Sigmoid colon (tissue), 7 donors: ENCODE measurements around the gene TUBGCP3. TPM values are rescaled to one million over a fixed set of nuclear protein-coding genes. Genes with fewer than 3 reads are reported as not detected.

Source experiments
- DNase-seq: peaks from one replicate; pipeline ENCODE4 v3.0.0-alpha.2; 2019
- H3K27ac ChIP-seq, 4 donors: fragments of 200-600 bp; sonication (generic); one replicate each; pipeline ENCODE4 v1.5.1; 2016 to 2019; ENCODE audit warnings: mild to moderate bottlenecking in 1 of 4
- H3K27me3 ChIP-seq, 3 donors: fragments of 200-600 bp; sonication (generic); one replicate each; pipeline ENCODE4 v1.5.1; 2019; ENCODE audit warnings: mild to moderate bottlenecking in 1 of 3
- H3K36me3 ChIP-seq, 4 donors: fragments of 200-600 bp; sonication (generic); one replicate each; pipeline ENCODE4 v1.5.1; 2016 to 2019
- H3K4me1 ChIP-seq, 4 donors: fragments of 200-600 bp; sonication (generic); one replicate each; pipeline ENCODE4 v1.5.1; 2017 to 2019
- H3K4me3 ChIP-seq, 4 donors: fragments of 200-600 bp; sonication (generic); one replicate each; pipeline ENCODE4 v1.5.1; 2017 to 2019; ENCODE audit warnings: mild to moderate bottlenecking in 2 of 4, moderate library complexity in 1 of 4
- H3K9me3 ChIP-seq, 4 donors: fragments of 200-600 bp in 3 of 4; sonication (generic) in 3 of 4; one replicate each; pipeline versions ENCODE4 v1.5.1 to v1.6.1; 2013 to 2019
- CTCF ChIP-seq, 4 experiments: fragments of 450-650 bp in 3 of 4; fragments of 200-600 bp in 1 of 4; IDR thresholded peaks; one replicate each; pipeline ENCODE4 v1.5.1; 2016 to 2019; ENCODE audit warnings: antibody characterized with exemption in 4 of 4, mild to moderate bottlenecking in 3 of 4, moderate library complexity in 2 of 4
- EP300 ChIP-seq, 4 donors: sonication (generic); formaldehyde crosslinking; IDR thresholded peaks; one replicate each; pipeline ENCODE4 v1.6.1; 2017; ENCODE audit warnings: antibody characterized with exemption in 4 of 4
- POLR2A ChIP-seq, 2 donors: fragments of 450-650 bp; IDR thresholded peaks; one replicate each; pipeline ENCODE4 v1.6.1; 2016; ENCODE audit warnings: antibody characterized with exemption in 2 of 2, mild to moderate bottlenecking in 2 of 2, moderate library complexity in 2 of 2
- POLR2AphosphoS5 ChIP-seq, 4 donors: sonication (generic); formaldehyde crosslinking; IDR thresholded peaks; one replicate each; pipeline ENCODE4 v1.6.1; 2017; ENCODE audit warnings: antibody characterized with exemption in 4 of 4
- WGBS, 2 donors: extraction: QIAGEN DNeasy Blood & Tissue Kit; methylation state at CpG; one replicate each; pipeline ENCODE4 v1.1.7; 2013; 5-methylcytosine and 5-hydroxymethylcytosine counted together
- intact Hi-C: fragments of 100-400 bp; cut with DNase I; formaldehyde crosslinking; loops from one replicate; pipeline ENCODE4 v1.15.1; 2023
- polyA plus RNA-seq, 3 donors: library from polyadenylated mRNA; stranded (reverse); fragments of 200-250 nt; gene quantifications; one replicate each; pipeline ENCODE4 v1.2.3, GENCODE V29; 2013
- total RNA-seq, 4 donors: library from RNA; depleted of rRNA; stranded (reverse); fragments of >200 nt; gene quantifications; one replicate each; pipeline ENCODE4 v1.1.0, GENCODE V29; 2016
- donor health status: healthy with polysubstance abuse.
- donor health status: Bipolar disorder and iron deficiency.
- donor health status: healthy.

The TUBGCP3 gene
- total and polyA plus RNA-seq, 7 donors = 7.2 to 33.5 (median 23.8) TPM

DNA sequence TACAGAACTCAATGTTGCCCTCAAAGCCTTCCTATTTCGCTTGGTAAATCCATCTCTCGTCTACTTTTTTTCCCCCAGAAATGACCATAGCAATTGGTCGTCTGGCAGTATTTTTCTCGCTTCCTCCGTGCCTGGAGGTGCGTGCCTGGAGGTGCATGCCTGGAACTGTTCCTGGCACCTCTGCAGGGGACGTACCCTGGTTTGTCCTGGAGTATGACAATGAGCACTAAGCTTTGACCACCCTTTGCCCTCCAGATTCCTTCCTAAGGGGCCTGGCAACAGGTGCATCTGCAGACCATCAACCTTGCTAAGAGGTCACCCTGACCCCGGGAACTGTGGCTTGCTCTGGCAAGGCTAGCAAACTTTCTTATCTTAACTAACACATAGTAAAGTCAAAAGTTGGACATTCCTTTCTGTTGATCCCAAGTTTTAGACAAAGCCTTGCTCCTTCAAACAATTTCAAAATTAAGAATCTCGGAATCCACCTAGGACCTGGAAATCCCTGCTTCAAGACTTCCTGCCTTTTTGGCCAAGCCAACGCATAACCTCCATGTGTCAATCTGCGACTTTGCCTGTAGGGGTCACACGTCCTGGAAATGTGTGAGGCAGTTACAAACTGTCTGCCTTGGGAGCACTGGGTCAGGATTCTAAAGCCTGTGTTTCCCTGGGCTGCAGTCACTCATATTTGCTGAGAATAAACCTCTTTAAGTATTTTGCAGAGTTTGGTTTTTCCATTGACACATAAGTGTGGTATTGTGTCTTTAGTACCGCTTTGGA is 28.8 kb upstream of the TUBGCP3 start:
- Histone ChIP-seq H3K27me3 (peaks cover 0 to 8% (median 0%) of the 10 kb centered on the region in 3 donors), H3K36me3 (no peaks in the 10 kb centered on the region), H3K27ac (no peak overlapping the region), H3K4me1 (no peaks in the 10 kb centered on the region), H3K9me3 (no peaks in the 10 kb centered on the region), H3K4me3 (no peak overlapping the region)
- WGBS, 2 donors = 56 to 62% methylated on average over 13 of the region's 13 CpGs
- no peak for TF ChIP-seq POLR2AphosphoS5 (IDR thresholded peaks at IDR 0.05)
- TF ChIP-seq CTCF (IDR thresholded peaks at IDR 0.05) = peak in 2 of 4 experiments; percentile 19 to 36
- no peak for TF ChIP-seq EP300 (IDR thresholded peaks at IDR 0.05)
- no peak for TF ChIP-seq POLR2A (IDR thresholded peaks at IDR 0.05)
- no peak for DNase-seq
- intact Hi-C loops = no loop called here

DNA sequence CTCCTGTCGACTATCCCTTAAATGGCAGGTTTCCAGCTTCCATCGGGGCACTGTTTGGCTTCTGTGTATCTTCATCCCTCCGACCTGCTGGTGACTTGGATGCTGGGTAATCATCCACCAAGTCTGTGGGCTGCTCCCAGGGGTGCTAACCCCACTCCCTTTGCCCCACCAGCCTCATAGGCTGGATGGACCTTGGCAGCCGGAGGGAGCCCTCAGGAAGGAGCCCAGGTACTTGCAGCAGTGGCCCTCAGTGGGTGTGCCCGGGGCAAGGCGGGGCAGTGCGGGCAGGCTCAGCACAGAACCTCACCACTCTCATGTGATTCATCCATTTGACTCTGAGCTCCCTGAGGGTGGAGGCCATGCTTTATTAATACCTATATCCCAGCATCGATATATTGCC is 27.4 kb upstream of the TUBGCP3 start:
- no peak overlapping the region for H3K4me3 ChIP-seq
- 55 to 84% methylated on average over 8 of the region's 8 CpGs for WGBS, 2 donors
- H3K36me3 ChIP-seq = no peaks in the 10 kb centered on the region
- no peak for DNase-seq
- TF ChIP-seq POLR2AphosphoS5 (IDR thresholded peaks at IDR 0.05) (no peak), CTCF (IDR thresholded peaks at IDR 0.05) (no peak), EP300 (IDR thresholded peaks at IDR 0.05) (no peak), POLR2A (IDR thresholded peaks at IDR 0.05) (no peak)
- peaks cover 0 to 8% (median 0%) of the 10 kb centered on the region in 3 donors for H3K27me3 ChIP-seq
- H3K9me3 ChIP-seq = no peaks in the 10 kb centered on the region
- no peaks in the 10 kb centered on the region for H3K4me1 ChIP-seq
- intact Hi-C loops = no loop called here
- no peak overlapping the region for H3K27ac ChIP-seq

DNA sequence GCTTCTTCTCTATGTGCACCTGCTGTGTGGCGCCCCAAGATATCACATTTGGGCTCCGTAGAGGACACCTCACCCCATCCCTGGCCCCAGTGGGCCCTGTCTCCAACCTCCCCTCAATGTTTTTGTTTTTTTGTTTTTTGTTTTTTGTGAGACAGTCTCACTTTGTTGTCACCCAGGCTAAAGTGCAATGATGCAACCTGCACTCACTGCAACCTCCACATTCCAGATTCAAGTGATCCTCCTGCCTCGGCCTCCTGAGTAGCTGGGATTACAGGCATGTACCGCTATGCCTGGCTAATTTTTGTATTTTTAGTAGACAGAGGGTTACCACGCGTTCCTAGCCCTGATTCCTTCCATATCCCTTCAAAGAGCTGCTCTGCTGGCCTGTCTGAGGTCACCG is 26.9 kb upstream of the TUBGCP3 start:
- no peak for DNase-seq
- intact Hi-C loops = no loop called here
- H3K4me3 ChIP-seq = no peak overlapping the region
- H3K4me1 ChIP-seq = no peaks in the 10 kb centered on the region
- no peaks in the 10 kb centered on the region for H3K36me3 ChIP-seq
- H3K27me3 ChIP-seq = peaks cover 0 to 8% (median 0%) of the 10 kb centered on the region in 3 donors
- 90 to 94% methylated on average over 7 of the region's 7 CpGs for WGBS, 2 donors
- no peak for TF ChIP-seq CTCF (IDR thresholded peaks at IDR 0.05)
- TF ChIP-seq POLR2A (IDR thresholded peaks at IDR 0.05) = no peak
- no peak for TF ChIP-seq EP300 (IDR thresholded peaks at IDR 0.05)
- TF ChIP-seq POLR2AphosphoS5 (IDR thresholded peaks at IDR 0.05) = no peak
- H3K27ac ChIP-seq = no peak overlapping the region
- H3K9me3 ChIP-seq = no peaks in the 10 kb centered on the region

GRCh38 chr13:112608212-112608611 is 20.3 kb upstream of the TUBGCP3 start:
- Histone ChIP-seq H3K27ac (no peak overlapping the region), H3K9me3 (no peaks in the 10 kb centered on the region), H3K27me3 (no peaks in the 10 kb centered on the region), H3K4me3 (no peak overlapping the region), H3K4me1 (peaks cover 0 to 12% (median 5%) of the 10 kb centered on the region in 4 donors), H3K36me3 (no peaks in the 10 kb centered on the region)
- no peak for DNase-seq
- TF ChIP-seq CTCF (IDR thresholded peaks at IDR 0.05) (no peak), EP300 (IDR thresholded peaks at IDR 0.05) (no peak), POLR2A (IDR thresholded peaks at IDR 0.05) (no peak), POLR2AphosphoS5 (IDR thresholded peaks at IDR 0.05) (no peak)
- WGBS, 2 donors = 90 to 92% methylated on average over 2 of the region's 2 CpGs
- intact Hi-C loops = loop anchor here (5.0 to 10.0 kb wide), 2 partner anchors 93 to 1136 kb away; no protein-coding TSS in a partner anchor
